AG04450 (cell line): Measurements from ENCODE around the gene CKS1B. TPM values are rescaled to one million over a fixed set of nuclear protein-coding genes. Genes with fewer than 3 reads are reported as not detected.

Experiments
- CTCF ChIA-PET: fragments of 300-600, 350-600 bp; formaldehyde crosslinking; extraction: SDS; loops from one replicate; lab custom pipeline; 2022; ENCODE audit warnings: antibody characterized with exemption, inconsistent platforms; lab: Charles Lee
- POLR2A ChIA-PET: fragments of 350-600 bp; formaldehyde crosslinking; extraction: SDS; loops from one replicate; lab custom pipeline; 2021; ENCODE audit warnings: antibody characterized with exemption, inconsistent platforms; lab: Yijun Ruan, JAX
- DNase-seq: peaks from one replicate; pipeline ENCODE4 v3.0.0-alpha.2; 2011; ENCODE audit warnings: low read depth, low spot score
- H3K27ac ChIP-seq: one replicate; pipeline ENCODE4 v1.5.1; 2012; ENCODE audit warnings: low read depth, low read length, control low read depth
- H3K27me3 ChIP-seq: one replicate; pipeline ENCODE4 v1.6.0; 2012; ENCODE audit warnings: low read length; ENCODE audit not compliant: control insufficient read depth, insufficient read depth
- H3K4me3 ChIP-seq: 2 replicates; pipeline ENCODE4 v1.5.1; 2011; ENCODE audit warnings: mild to moderate bottlenecking, low read depth, low read length, control low read depth
- H3K9me3 ChIP-seq: 2 replicates; pipeline ENCODE4 v1.5.1; 2012; ENCODE audit warnings: low read length; ENCODE audit not compliant: control insufficient read depth, insufficient read depth
- polyA plus RNA-seq: library from polyadenylated mRNA; depleted of rRNA; stranded (reverse); fragments of >200 nt; gene quantifications from 2 replicates; pipeline ENCODE4 v1.2.3, GENCODE V29; 2011
- TF ChIP-seq, protein P1 (sequence below): IDR thresholded peaks from 2 replicates; pipeline ENCODE4 v1.5.1; 2011; ENCODE audit warnings: low read depth, low read length, control low read depth, inconsistent platforms

Gene CKS1B
- polyA plus RNA-seq, 1 experiment = 81.3 TPM

DNA sequence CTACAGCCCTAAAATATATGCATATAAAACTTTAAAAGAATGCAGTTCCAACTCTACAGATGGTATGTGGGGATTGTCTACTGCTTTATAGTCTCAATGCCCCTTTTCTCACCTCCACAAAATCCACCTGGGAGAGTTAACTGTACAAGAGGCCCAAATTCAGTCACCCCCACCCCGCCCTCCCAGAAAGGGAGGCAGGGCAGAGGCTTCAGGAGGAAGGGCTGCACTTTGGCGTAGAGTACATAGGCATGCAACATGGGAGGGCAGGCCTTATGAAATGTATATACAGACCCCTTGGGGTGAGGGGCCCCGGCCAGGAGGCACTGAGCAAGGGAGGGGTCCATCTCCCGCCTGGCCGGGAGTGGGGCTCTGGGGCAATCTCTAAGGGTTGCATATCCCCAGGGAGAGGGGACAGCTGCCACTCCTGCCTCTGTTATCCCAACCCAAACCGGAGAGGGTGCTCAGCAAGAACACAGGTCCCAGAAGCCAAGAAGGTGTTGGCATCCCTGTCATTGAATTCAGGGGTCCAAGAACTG, 11.6 kb upstream of the CKS1B start:
- H3K4me3 ChIP-seq = peak overlapping the region; percentile 74; the same call in 1 of the 2 replicates
- DNase-seq = no peak
- CTCF ChIA-PET = interaction anchor here (0.7 to 2.1 kb wide), 2 partner anchors 37 to 54 kb away, joined by 3 to 11 read pairs; no protein-coding TSS in a partner anchor
- TF ChIP-seq, protein P1, sequence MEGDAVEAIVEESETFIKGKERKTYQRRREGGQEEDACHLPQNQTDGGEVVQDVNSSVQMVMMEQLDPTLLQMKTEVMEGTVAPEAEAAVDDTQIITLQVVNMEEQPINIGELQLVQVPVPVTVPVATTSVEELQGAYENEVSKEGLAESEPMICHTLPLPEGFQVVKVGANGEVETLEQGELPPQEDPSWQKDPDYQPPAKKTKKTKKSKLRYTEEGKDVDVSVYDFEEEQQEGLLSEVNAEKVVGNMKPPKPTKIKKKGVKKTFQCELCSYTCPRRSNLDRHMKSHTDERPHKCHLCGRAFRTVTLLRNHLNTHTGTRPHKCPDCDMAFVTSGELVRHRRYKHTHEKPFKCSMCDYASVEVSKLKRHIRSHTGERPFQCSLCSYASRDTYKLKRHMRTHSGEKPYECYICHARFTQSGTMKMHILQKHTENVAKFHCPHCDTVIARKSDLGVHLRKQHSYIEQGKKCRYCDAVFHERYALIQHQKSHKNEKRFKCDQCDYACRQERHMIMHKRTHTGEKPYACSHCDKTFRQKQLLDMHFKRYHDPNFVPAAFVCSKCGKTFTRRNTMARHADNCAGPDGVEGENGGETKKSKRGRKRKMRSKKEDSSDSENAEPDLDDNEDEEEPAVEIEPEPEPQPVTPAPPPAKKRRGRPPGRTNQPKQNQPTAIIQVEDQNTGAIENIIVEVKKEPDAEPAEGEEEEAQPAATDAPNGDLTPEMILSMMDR = no peak
- POLR2A ChIA-PET = interaction anchor here (5.6 kb wide), 1 partner anchor 9 kb away, joined by 59 read pairs; the partner anchor contains the start of gene SHC1
- no peaks in the 10 kb centered on the region for H3K27me3 ChIP-seq
- no peak overlapping the region for H3K27ac ChIP-seq
- no peaks in the 10 kb centered on the region; the same call in 1 of the 2 replicates for H3K9me3 ChIP-seq

DNA sequence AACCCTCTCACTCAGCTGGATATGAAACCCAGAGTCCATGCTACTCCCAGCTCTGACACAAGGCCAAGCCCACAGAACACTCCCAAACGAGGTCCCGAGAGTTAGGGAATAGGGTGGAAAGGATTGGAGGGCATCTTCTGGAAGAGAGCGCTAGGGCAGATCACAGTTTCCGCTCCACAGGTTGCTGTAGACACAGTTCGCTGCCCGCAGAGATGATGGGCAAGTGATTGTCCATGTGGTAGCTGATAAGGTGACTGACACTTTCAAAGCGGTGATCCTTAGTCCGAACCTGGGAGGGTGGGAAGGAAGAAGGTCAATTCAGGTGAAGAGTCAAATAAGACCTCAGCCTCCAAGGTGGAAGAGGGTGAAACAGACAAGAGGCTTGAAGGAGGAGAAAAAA, 10.8 kb upstream of the CKS1B start:
- Histone ChIP-seq H3K4me3 (no peak overlapping the region), H3K27ac (no peak overlapping the region), H3K9me3 (no peaks in the 10 kb centered on the region; the same call in 1 of the 2 replicates), H3K27me3 (no peaks in the 10 kb centered on the region)
- POLR2A ChIA-PET = interaction anchor here (5.6 kb wide), 1 partner anchor 8 kb away, joined by 59 read pairs; the partner anchor contains the start of gene SHC1
- CTCF ChIA-PET = interaction anchor here (0.9 kb wide), 1 partner anchor 127 kb away, joined by 3 read pairs; no protein-coding TSS in a partner anchor
- DNase-seq = no peak
- TF ChIP-seq, protein P1 = no peak

DNA sequence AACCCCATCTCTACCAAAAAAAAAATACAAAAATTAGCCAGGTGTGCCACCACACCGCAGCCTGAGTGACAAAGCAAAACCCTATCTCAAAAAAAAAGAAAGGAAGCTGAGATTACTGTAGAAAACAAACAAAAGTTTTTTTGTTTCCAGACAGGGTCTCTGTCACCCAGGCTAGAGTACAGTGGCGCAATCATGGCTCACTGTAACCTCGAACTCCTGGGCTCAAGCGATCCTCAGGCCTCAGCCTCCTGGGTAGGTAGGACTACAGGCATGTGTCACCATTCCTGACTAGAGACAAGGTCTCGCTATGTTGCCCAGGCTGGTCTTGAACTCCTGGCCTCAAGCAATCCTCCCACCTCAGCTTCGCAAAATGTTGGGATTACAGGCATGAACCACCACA, 10.1 kb upstream of the CKS1B start:
- CTCF ChIA-PET = interaction anchor here (0.9 kb wide), 1 partner anchor 127 kb away, joined by 3 read pairs; no protein-coding TSS in a partner anchor
- Histone ChIP-seq H3K9me3 (no peaks in the 10 kb centered on the region; the same call in 1 of the 2 replicates), H3K4me3 (no peak overlapping the region), H3K27me3 (no peaks in the 10 kb centered on the region), H3K27ac (peak overlapping the region; percentile 39)
- TF ChIP-seq, protein P1 = no peak
- DNase-seq = no peak
- POLR2A ChIA-PET = interaction anchor here (5.6 kb wide), 1 partner anchor 7 kb away, joined by 59 read pairs; the partner anchor contains the start of gene SHC1

DNA sequence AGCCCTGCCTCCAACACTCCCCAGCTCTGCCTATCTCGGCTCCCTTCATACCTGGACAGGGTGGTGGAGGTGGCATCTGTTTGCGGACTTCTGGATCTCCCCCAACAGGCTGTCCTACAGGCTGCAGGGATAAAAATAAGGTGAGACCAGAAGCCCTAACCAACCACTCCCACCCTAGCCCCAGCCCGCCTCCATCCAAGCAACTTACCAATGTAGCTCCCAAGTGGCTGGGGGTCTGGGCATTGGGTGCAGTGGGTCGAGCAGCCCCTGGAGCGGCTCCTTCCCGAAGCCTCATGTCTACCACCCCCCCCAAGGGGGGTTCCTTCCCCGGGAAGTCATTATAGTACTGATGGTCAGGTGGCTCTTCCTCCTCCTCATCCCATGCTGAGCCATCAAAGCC, 8.4 kb upstream of the CKS1B start:
- Histone ChIP-seq H3K27ac (peak overlapping the region; percentile 21), H3K9me3 (peaks cover 3% of the 10 kb centered on the region; the same call in 1 of the 2 replicates), H3K27me3 (no peaks in the 10 kb centered on the region), H3K4me3 (no peak overlapping the region)
- TF ChIP-seq, protein P1 = no peak
- CTCF ChIA-PET = no interaction called here
- DNase-seq = no peak
- POLR2A ChIA-PET = interaction anchor here (0.6 kb wide), 1 partner anchor 694 kb away, joined by 4 read pairs; no protein-coding TSS in a partner anchor
